ENCODE measurements around the gene KRT83. TPM values are rescaled to one million over a fixed set of nuclear protein-coding genes. Genes with fewer than 3 reads are reported as not detected.

Gene KRT83
- total and polyA plus RNA-seq, 2 donors (not counting 1 experiment from before 2014, with no cell fraction given): not detected

GRCh38 chr12:52317468-52318052 lies 3.6 kb downstream of the KRT83 start:
- Histone ChIP-seq H3K9ac (ENCODE audit: insufficient read depth, low read length) (no peak overlapping the region), H3K27ac (ENCODE audit: insufficient read depth, low read length) (no peak overlapping the region), H3K4me1 (ENCODE audit: control insufficient read depth, extremely low read depth, insufficient read depth, low read length) (no peaks in the 10 kb centered on the region), H2AFZ (ENCODE audit: low read length) (no peak overlapping the region), H3K27me3 (ENCODE audit: control insufficient read depth, insufficient read depth, low read length) (peaks cover 48% of the 10 kb centered on the region), H3K36me3 (ENCODE audit: control insufficient read depth, insufficient read depth, low read length) (no peaks in the 10 kb centered on the region), H4K20me1 (ENCODE audit: control insufficient read depth, extremely low read depth, insufficient read depth, low read length) (no peaks in the 10 kb centered on the region), H3K4me2 (ENCODE audit: extremely low read depth, insufficient read depth, low read length) (no peak overlapping the region), H3K9me3 (ENCODE audit: control insufficient read depth, insufficient read depth, low read depth, low read length) (no peaks in the 10 kb centered on the region), H3K4me3 (replicated peaks in 1 of 4; ENCODE audit: control extremely low read depth in 1 of 4, insufficient read depth in 1 of 4, low read depth in 3 of 4, low read length in 4 of 4) (no peak overlapping the region), H3K79me2 (ENCODE audit: control insufficient read depth, insufficient read depth, low read length) (no peaks in the 10 kb centered on the region)
- TF ChIP-seq CTCF (conservative IDR thresholded peaks at IDR 0.05 in 1 of 2, IDR thresholded peaks at IDR 0.05 in 1 of 2; ENCODE audit: low read depth in 1 of 2, low read length in 2 of 2) (no peak), EZH2 (IDR thresholded peaks at IDR 0.05; ENCODE audit: low read length, missing control alignments) (no peak)
- DNase-seq (ENCODE audit: low read depth in 2 of 2): no peak

GRCh38 chr12:52316701-52317100 lies 4.5 kb downstream of the KRT83 start:
- H3K27me3 ChIP-seq (ENCODE audit: control insufficient read depth, insufficient read depth, low read length): peaks cover 46% of the 10 kb centered on the region
- no peaks in the 10 kb centered on the region for H3K79me2 ChIP-seq (ENCODE audit: control insufficient read depth, insufficient read depth, low read length)
- H3K36me3 ChIP-seq (ENCODE audit: control insufficient read depth, insufficient read depth, low read length): no peaks in the 10 kb centered on the region
- no peaks in the 10 kb centered on the region for H3K4me1 ChIP-seq (ENCODE audit: control insufficient read depth, extremely low read depth, insufficient read depth, low read length)
- no peak overlapping the region for H3K9ac ChIP-seq (ENCODE audit: insufficient read depth, low read length)
- no peak overlapping the region for H3K4me3 ChIP-seq (replicated peaks in 1 of 4; ENCODE audit: control extremely low read depth in 1 of 4, insufficient read depth in 1 of 4, low read depth in 3 of 4, low read length in 4 of 4)
- no peak overlapping the region for H3K27ac ChIP-seq (ENCODE audit: insufficient read depth, low read length)
- DNase-seq (ENCODE audit: low read depth in 2 of 2): no peak
- H2AFZ ChIP-seq (ENCODE audit: low read length): no peak overlapping the region
- no peak overlapping the region for H3K4me2 ChIP-seq (ENCODE audit: extremely low read depth, insufficient read depth, low read length)
- no peaks in the 10 kb centered on the region for H3K9me3 ChIP-seq (ENCODE audit: control insufficient read depth, insufficient read depth, low read depth, low read length)
- TF ChIP-seq EZH2 (IDR thresholded peaks at IDR 0.05; ENCODE audit: low read length, missing control alignments): no peak
- TF ChIP-seq CTCF (conservative IDR thresholded peaks at IDR 0.05 in 1 of 2, IDR thresholded peaks at IDR 0.05 in 1 of 2; ENCODE audit: low read depth in 1 of 2, low read length in 2 of 2): no peak
- H4K20me1 ChIP-seq (ENCODE audit: control insufficient read depth, extremely low read depth, insufficient read depth, low read length): no peaks in the 10 kb centered on the region

- no peak for DNase-seq (ENCODE audit: low read depth in 2 of 2)
- no peak overlapping the region for H3K9ac ChIP-seq (ENCODE audit: insufficient read depth, low read length)
- no peak overlapping the region for H3K4me2 ChIP-seq (ENCODE audit: extremely low read depth, insufficient read depth, low read length)
- H3K27me3 ChIP-seq (ENCODE audit: control insufficient read depth, insufficient read depth, low read length): peaks cover 42% of the 10 kb centered on the region
- no peaks in the 10 kb centered on the region for H3K36me3 ChIP-seq (ENCODE audit: control insufficient read depth, insufficient read depth, low read length)
- no peak overlapping the region for H3K4me3 ChIP-seq (replicated peaks in 1 of 4; ENCODE audit: control extremely low read depth in 1 of 4, insufficient read depth in 1 of 4, low read depth in 3 of 4, low read length in 4 of 4)
- no peaks in the 10 kb centered on the region for H3K9me3 ChIP-seq (ENCODE audit: control insufficient read depth, insufficient read depth, low read depth, low read length)
- H2AFZ ChIP-seq (ENCODE audit: low read length): no peak overlapping the region
- no peaks in the 10 kb centered on the region for H3K4me1 ChIP-seq (ENCODE audit: control insufficient read depth, extremely low read depth, insufficient read depth, low read length)
- H3K79me2 ChIP-seq (ENCODE audit: control insufficient read depth, insufficient read depth, low read length): no peaks in the 10 kb centered on the region
- H3K27ac ChIP-seq (ENCODE audit: insufficient read depth, low read length): no peak overlapping the region
- no peaks in the 10 kb centered on the region for H4K20me1 ChIP-seq (ENCODE audit: control insufficient read depth, extremely low read depth, insufficient read depth, low read length)
- TF ChIP-seq EZH2 (IDR thresholded peaks at IDR 0.05; ENCODE audit: low read length, missing control alignments): no peak
- TF ChIP-seq CTCF (conservative IDR thresholded peaks at IDR 0.05 in 1 of 2, IDR thresholded peaks at IDR 0.05 in 1 of 2; ENCODE audit: low read depth in 1 of 2, low read length in 2 of 2): no peak
These were observed 4.9 kb downstream of the KRT83 start for GRCh38 chr12:52316290-52316689.

All from fibroblast of lung (primary cell).